Thyroid gland (tissue), 4 donors: Measurements from ENCODE around the gene GNPNAT1.

Experiments
- POLR2A ChIP-seq, 2 donors: fragments of 450-650 bp; IDR thresholded peaks; one replicate each; pipeline ENCODE4 v1.6.1; 2017; ENCODE audit warnings: antibody characterized with exemption in 2 of 2, mild to moderate bottlenecking in 2 of 2, moderate library complexity in 1 of 2
- TF ChIP-seq, protein P1 (sequence below), 6 experiments: fragments of 200-600 bp in 3 of 6; fragments of 450-650 bp in 3 of 6; sonication (generic) in 3 of 6; IDR thresholded peaks; one replicate each; pipeline ENCODE4 v1.5.1; 2016 to 2019; ENCODE audit warnings: antibody characterized with exemption in 6 of 6, mild to moderate bottlenecking in 2 of 6, inconsistent platforms in 1 of 6, moderate library complexity in 1 of 6

DNA sequence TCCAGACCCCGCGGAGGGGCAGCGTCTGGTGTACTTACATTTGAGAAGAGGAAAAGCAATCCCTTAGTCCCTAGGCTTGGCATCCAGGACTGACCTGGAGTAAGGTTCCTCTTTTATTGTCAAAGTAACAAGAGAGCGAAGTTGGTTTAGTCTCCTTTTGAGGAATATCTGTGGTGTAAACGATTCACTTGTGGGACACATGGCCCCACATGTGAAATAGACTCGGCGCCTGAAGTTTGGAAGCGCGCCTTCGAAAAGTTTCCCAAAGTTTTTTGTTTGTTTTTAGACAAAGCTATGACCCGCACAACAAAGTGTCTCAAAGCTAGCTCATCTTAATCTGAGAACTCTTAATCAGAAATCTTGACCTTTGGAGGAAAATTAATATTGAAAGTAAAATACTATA, 60.7 kb downstream of the GNPNAT1 start:
- no peak for TF ChIP-seq POLR2A (IDR thresholded peaks at IDR 0.05)
- TF ChIP-seq, protein P1, sequence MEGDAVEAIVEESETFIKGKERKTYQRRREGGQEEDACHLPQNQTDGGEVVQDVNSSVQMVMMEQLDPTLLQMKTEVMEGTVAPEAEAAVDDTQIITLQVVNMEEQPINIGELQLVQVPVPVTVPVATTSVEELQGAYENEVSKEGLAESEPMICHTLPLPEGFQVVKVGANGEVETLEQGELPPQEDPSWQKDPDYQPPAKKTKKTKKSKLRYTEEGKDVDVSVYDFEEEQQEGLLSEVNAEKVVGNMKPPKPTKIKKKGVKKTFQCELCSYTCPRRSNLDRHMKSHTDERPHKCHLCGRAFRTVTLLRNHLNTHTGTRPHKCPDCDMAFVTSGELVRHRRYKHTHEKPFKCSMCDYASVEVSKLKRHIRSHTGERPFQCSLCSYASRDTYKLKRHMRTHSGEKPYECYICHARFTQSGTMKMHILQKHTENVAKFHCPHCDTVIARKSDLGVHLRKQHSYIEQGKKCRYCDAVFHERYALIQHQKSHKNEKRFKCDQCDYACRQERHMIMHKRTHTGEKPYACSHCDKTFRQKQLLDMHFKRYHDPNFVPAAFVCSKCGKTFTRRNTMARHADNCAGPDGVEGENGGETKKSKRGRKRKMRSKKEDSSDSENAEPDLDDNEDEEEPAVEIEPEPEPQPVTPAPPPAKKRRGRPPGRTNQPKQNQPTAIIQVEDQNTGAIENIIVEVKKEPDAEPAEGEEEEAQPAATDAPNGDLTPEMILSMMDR (IDR thresholded peaks at IDR 0.05), result no peak
